OCI-M1 (cell line): ENCODE results near the gene TNNC1.

Experiments used
- DNase-seq: peaks from one replicate; lab custom pipeline; 2025; lab: John Stamatoyannopoulos, UW

TNNC1 gene

DNA sequence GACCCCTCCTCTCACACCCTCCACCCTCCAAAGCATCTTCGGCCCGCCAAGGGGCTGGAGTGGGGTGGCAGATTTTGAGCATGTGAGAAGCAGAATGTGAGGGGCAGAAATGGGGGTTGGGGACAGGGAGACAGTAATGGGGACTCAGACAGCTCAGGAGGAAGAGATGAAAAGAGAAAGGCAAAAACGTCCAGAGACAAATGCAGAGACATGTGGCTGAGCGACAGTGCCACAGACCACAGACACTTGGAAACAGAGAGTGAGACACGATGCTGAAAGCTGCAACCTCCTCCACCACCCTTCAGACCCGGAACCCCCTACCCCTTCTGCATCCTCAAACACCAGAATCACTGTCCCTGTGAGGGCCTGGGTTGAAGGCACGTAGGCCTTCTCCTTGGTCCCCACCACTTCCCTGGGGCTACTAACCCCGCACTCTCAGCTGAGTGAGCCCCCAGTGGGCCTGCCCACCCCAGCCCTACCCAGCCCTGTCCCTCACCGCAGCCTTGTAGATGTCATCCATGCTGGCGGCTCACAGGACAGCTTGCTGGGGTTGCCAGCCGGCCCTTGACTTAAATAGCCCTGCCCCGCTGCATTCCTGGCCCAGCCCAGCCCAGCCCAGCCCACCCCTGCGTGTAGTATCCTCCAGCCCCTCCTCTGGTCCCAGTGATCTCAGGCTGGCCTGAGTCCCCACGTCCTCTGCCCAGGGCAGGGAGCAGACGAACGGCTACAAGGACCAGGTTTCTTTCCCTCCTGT lies at the start of gene TNNC1:
TSS of gene TNNC1 (minus strand) at position 546 of the 754 bp plus-strand sequence. CDS start at position 520, 26 bp downstream.
- DNase-seq: no peak

DNA sequence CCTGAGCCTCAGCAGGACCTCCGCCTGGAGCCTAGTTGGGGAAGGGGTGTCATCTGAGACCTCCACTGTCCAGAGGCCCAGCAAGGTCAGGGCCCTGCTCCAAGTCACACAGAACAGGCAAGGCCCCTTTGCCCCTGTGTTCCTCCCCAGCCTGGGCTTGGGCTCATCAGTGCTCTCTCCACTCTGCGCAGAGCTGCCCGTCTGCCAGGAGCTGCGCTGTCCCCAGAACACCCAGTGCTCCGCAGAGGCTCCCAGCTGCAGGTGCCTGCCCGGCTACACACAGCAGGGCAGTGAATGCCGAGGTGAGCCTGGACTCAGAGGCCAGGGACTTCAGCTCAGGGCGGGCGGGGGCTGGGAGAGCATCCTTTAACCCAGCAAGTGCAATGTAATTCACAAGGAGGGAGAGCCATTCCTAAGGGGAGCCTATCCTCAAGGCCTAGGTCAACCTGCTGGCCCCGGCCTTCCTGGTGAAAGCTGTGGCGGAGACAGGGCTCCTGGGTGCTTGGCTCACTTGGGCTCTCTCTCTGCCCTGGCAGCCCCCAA lies 49.0 kb upstream of the TNNC1 start:
- no peak for DNase-seq

- no peak for DNase-seq
These were observed 48.2 kb upstream of the TNNC1 start for GRCh38 chr3:52502001-52502400.

GRCh38 chr3:52501046-52501445 lies 47.2 kb upstream of the TNNC1 start:
- DNase-seq: no peak

DNA sequence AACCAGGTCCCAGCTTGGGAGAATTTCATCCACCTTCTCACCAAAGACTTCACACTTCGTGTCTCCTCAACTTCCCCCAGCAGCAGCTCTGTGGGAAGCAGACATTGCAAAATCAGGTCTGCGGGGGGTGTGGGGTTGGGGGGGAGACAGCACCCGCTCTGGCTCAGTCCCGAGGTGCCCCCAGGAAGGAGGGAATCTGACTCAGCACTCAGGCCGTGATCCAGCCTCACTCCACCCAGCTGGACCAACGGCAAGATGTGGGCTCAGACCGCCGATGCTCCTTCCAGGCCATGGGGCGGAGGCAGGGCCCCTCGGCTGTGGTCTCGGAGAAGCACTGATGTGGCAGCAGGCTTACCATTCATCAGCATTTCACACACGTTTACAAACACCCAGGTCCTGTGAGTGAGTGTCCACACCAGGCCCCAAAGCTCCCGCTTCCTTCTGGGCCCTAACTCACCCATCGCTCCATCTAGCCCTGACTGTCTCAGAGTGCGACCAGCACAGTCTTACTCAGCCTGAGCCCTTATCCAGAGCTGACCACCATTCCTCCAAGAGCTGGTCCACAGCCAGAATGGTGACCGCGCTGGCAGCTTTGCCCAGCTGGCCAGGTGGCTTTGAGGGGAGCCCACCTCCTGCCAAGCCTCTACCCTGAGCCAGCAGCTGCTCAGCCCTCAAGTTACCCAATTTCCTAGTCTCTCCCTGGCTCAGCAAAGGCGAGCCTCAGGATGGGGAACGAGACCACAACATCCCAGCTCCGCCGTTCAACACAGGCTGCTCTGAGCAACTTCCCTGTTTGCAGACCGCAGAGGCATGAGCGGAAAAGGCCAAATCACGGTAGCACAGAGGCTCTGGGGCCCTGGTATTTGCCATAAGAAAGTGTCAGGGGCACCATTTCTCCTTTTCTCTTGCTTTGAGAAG lies 44.6 kb upstream of the TNNC1 start:
- peak; percentile 83 for DNase-seq

GRCh38 chr3:52495777-52496602 lies 42.1 kb upstream of the TNNC1 start:
- DNase-seq: no peak

GRCh38 chr3:52494886-52495495 lies 41.1 kb upstream of the TNNC1 start, which contains the start of gene STAB1:
Gene STAB1, plus strand, starts transcription at chr3:52495338. Its CDS starts 76 bp downstream, at chr3:52495414.
- no peak for DNase-seq

GRCh38 chr3:52494445-52494844 lies 40.6 kb upstream of the TNNC1 start:
- DNase-seq: no peak

- no peak for DNase-seq
These were observed 39.6 kb upstream of the TNNC1 start for GRCh38 chr3:52493232-52494017.

GRCh38 chr3:52492059-52492458 lies 38.2 kb upstream of the TNNC1 start:
- no peak for DNase-seq

DNA sequence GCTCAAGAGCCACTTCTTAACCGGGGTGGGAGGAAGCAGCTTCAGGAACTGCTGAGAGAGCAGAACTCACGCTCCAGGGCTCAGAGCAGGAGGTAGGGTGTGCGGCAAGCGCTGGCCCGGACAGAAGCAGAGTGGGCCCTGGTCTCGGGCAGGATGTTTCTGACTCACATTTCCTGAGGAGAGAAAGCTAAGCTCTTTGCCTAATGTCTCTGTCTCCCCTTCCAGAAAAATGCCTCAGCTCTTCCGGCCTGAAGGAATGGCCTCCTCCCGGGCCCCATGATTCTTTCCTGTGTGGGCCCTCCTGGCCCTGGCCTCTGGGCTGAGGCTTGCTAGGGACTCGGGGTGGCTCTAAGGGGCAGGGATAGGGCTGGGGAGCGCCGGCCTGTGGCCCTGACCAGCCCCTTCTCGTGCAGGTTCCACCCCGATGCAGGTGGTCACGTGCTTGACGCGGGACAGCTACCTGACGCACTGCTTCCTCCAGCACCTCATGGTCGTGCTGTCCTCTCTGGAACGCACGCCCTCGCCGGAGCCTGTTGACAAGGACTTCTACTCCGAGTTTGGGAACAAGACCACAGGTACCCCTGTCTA lies 37.2 kb upstream of the TNNC1 start:
- DNase-seq: no peak

DNA sequence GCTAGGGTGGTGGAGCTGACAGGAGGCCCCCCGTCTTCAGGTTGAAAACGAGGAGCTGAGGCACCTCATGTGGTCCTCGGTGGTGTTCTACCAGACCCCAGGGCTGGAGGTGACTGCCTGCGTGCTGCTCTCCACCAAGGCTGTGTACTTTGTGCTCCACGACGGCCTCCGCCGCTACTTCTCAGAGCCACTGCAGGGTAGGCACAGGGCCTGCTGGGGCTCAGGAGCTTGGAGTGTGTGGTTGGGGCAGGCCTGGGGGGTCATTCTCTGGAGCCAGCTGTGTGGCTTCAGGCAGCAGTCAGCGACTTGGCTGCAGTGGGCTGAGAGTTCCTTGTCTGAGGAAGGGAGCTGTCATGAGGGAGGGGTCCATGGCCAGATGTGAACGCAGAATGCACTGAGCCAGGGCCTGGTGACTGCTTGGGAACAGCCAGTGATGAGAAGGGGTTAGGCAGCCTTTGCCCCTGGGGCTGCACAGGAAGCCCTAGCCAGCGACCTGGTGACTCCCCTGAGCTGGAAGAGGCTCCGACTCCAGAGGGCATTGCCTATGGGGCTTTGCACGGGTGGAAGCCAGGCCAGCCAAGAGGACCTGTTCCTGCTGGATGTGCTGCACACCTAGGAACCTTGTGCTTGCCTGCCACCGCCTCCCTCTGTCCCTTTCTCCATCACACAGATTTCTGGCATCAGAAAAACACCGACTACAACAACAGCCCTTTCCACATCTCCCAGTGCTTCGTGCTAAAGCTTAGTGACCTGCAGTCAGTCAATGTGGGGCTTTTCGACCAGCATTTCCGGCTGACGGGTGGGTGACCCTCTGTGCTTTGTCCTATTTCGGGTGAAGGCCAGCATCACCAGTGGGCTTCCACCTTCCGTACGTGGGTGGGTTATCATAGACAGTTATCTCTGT lies 36.4 kb upstream of the TNNC1 start:
- no peak for DNase-seq

DNA sequence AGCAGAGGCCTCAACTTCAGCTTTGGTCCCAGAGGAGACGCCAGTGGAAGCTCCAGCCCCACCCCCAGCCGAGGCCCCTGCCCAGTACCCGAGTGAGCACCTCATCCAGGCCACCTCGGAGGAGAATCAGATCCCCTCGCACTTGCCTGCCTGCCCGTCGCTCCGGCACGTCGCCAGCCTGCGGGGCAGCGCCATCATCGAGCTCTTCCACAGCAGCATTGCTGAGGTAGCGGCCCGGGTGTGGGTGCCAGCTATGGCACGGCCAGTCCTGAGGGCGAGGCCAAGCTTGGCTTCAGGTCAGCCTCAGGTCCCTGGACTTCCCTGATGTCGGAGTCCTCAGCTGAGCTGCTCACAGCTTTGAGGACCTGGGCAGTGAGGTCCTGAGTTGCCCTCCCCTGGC lies 35.6 kb upstream of the TNNC1 start:
- no peak for DNase-seq

DNA sequence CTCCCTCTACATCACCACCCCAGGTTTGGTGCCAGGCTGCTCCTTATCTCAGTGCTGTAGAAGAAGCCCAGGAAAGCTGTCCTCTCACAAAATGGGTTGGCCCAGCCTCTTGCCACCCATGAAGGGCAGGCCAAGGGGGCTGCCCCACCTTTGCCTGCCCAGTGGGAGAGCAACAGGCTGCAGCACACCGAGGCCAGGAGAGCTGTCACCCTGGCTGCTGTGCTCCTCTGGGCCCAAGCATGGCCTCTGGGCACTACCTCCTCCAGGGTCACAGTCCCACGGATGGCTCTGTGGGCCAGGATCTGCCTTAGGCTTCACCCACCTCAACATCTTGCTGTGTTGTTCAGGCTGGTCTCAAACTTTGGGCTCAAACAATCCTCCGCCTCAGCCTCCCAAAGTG lies 34.9 kb upstream of the TNNC1 start:
- no peak for DNase-seq

DNA sequence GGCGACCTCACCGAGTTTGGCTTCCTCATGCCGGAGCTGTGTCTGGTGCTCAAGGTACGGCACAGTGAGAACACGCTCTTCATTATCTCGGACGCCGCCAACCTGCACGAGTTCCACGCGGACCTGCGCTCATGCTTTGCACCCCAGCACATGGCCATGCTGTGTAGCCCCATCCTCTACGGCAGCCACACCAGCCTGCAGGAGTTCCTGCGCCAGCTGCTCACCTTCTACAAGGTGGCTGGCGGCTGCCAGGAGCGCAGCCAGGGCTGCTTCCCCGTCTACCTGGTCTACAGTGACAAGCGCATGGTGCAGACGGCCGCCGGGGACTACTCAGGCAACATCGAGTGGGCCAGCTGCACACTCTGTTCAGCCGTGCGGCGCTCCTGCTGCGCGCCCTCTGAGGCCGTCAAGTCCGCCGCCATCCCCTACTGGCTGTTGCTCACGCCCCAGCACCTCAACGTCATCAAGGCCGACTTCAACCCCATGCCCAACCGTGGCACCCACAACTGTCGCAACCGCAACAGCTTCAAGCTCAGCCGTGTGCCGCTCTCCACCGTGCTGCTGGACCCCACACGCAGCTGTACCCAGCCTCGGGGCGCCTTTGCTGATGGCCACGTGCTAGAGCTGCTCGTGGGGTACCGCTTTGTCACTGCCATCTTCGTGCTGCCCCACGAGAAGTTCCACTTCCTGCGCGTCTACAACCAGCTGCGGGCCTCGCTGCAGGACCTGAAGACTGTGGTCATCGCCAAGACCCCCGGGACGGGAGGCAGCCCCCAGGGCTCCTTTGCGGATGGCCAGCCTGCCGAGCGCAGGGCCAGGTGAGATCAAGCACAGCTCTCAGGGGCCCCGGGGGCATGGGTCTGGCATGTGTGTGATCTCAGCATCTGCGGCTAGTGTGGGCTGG lies 34.2 kb upstream of the TNNC1 start:
- no peak for DNase-seq

DNA sequence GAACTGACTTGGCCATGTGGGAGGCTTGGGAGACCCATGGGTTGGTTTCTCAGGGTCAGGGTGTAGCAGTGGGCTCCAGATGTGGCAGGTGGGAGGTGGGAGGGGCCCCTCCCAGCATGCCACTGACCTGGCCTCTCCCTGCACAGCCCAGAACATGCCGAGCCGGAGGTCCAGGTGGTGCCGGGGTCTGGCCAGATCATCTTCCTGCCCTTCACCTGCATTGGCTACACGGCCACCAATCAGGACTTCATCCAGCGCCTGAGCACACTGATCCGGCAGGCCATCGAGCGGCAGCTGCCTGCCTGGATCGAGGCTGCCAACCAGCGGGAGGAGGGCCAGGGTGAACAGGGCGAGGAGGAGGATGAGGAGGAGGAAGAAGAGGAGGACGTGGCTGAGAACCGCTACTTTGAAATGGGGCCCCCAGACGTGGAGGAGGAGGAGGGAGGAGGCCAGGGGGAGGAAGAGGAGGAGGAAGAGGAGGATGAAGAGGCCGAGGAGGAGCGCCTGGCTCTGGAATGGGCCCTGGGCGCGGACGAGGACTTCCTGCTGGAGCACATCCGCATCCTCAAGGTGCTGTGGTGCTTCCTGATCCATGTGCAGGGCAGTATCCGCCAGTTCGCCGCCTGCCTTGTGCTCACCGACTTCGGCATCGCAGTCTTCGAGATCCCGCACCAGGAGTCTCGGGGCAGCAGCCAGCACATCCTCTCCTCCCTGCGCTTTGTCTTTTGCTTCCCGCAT lies 33.4 kb upstream of the TNNC1 start:
- DNase-seq: no peak
